ENCODE data around the gene DOK7.
"Not testable (repeated sequence)": the region's sequence is repeated elsewhere in the genome, so short reads cannot be mapped to it uniquely, and the experiment has no call there.

The DOK7 gene

DNA sequence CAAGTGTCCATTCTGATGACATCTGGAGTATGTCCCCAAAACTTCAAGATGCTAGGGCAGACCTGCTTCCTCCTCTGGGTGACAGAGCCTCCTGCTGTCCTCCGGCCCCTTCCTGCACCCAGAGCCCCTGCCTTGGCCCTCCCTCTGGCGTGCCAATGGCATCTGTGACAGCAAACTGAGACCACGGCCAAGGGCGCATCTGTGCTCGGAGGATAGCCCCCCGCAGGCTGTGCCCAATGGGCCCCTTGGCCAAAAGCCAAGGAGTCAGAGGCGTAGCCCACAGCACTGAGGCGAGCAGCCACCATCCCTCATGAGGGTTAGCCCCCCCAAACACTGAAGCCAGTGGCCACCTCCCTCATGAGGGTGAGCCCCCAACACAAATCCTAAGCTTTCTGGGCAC lies 61.2 kb downstream of the DOK7 start:
- no peak for DNase-seq

DNA sequence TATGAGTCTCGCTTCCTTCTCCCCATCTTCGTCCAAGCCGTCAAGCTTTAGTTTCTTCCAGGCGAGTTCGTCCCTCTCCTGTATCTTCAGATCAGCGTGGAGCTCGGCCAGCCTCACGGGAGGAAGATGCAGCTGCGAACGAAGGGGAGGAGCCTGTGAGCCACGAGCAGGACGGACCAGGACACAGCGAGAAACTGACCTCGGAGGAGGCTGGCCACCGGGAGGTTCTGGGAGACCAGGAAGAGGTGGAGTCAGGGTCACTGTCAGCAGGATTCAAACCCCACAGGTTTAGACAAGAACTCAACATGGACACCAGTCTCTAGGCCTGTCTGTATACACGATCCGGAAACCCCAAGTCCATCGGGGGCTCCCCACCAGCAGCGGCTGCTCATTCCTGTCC lies 61.8 kb downstream of the DOK7 start:
- no peak for DNase-seq

DNA sequence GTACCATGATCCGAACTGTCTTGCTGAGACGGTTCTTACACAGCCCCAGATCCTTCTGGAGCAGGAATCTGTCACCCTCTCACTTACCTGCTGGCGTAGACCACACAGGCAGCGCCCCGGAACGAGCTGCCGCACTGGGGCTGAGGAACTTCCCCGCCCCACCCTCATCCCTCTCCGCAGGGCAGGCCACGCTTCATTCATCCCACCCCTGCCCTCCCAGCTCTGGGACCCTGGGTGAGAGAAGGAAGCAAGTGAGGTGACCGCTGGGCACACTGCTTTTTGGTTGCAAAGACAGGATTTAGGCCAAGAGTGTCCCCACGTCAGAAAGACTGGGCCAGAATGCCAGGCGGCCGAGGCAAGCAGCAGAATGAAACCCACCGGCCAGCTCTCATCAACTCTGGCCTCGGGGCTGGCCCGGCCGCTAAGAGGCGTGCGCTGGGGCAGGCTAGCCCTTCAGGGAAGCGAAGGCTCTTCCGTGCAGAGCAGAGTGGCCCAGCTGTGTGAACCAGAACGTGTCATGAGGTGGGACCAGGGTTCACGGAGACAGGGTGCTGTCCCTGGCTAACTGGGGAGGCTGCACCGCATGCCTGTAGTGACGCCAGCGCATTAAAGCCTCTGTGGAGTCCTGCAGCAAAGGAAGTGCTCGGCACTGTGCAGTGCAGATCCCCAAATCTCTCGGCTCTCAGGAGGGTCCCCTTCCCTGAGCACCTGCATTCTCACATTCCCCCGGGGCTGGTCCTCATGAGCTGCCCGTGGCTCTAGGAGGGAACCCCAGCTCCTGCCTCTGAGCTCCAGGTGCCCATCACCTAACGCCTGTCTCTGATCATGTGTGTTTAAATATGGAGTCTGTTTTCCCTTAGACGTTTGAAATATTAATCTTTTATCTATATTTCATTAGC lies 62.7 kb downstream of the DOK7 start:
- DNase-seq: no peak

DNA sequence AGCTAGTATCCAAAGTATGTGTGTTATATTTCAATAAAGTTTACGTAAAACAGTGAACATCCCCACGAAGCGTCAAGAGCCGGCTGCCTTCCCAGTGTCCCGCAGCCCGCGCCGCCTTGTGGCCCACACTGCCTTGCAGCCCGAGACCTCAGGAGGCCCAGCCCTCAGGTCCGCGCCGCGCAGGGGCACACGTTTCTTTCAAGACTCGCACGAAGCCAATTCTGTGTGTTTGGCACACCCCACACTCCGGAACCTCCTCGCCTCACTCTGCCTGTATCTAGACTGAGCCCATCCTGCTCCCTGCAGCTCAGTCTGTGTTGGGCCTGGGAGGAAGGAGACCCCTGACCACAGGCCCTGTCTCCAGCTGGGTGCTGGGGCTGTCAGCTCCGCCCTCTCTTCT lies 63.4 kb downstream of the DOK7 start:
- no peak for DNase-seq

DNA sequence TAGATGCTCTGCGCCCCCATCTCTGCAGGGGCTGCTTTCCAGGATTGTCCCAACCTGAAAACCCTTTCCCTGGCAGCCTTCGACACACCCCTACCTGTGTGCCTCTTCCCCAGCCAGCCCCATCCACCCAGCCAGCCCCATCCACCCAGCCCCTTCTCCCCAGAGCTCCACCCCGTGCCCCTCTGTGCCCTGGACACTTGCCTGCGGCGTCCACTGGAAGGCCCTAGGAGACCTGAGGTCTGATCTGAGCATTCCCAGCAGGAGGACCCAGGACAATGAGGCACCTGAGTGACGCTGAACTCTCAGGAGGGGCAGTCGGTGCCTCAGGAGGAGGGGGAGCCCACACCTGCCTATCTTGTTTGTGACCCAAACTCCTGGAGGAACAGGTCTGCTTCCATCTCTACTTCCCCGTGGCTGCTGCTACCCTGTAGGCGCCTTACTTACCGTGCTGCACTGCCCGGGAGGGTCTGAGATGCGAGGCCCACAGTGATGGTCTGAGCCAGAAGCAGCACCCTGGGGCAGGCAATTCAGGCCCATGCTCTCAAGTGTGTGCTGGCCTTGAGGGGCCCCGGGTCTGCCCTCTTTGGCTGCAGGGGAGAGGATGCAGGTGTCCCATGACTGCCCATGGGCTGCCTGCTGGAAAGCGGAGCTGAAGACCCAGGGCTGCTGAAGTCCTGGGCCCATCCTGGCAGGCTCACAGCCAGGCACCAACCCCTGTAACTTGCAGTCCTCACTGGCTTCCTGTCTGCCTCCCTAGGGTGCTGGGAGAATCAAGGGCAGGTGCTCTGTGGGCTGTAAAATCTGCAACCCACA lies 64.2 kb downstream of the DOK7 start:
- no peak for DNase-seq

DNA sequence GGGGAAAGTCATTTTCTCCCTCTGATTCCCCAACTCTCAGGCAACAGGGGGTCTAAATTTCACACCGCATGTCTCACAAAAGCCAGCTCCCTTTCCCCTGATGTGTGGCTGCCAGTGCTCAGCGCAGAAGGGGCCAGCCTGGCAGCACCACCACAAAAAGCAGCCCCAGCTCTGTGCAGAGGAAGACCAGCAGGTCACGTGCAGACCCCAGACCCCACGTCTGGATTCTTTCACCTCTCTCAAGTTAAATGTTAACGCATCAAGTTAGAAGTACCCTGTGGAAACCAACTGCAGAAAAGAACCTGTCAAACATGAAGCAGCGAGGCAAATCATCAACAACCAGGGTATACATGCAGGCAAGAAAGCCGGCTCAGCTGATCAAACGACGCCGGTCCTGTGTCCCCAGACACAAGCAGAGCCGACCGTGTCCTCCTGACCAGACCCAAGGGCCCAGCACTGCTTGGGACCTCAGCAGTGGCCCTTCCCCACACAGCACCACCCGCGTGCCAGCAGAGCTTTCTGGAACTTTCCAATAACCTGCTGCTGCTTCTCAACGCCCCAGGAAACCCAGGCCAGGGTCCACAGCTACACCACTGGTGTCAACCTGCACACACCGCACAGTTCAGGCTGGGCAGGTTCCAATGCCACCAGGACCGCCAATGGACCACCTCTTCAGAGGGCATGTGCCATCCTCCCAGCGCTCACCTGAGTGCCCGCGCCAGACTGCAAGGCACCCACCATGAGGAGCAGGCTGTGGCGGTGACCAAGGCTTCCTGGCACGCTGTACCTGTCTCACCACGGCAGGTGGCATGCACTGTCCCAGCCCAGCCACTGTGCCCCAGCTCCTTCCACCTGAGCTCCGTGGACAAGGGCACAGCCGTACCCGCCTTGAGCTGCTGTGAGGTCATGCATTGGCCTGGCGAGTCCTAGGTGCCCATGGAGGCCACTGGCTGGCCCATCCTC lies 65.1 kb downstream of the DOK7 start:
- DNase-seq: no peak

DNA sequence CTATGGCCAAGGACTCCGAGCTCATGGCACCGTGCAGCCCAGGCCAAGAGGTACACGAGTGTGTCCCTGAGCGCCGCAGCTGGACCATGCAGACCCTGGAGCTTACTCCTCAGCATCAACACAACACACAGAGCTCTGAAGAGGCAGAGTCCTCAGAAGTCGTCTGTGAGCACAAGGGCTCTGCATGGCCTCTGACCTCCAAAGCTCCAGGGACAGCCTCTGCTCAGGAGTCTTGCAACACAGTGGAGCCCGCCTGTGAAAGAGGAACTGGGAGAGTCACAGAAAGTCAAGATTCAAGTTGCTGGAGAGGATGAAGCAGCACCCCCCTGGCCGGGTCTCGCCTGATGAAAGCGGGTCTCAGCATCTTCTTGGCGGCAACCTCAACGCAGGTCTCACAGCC lies 66.3 kb downstream of the DOK7 start:
- DNase-seq: no peak

DNA sequence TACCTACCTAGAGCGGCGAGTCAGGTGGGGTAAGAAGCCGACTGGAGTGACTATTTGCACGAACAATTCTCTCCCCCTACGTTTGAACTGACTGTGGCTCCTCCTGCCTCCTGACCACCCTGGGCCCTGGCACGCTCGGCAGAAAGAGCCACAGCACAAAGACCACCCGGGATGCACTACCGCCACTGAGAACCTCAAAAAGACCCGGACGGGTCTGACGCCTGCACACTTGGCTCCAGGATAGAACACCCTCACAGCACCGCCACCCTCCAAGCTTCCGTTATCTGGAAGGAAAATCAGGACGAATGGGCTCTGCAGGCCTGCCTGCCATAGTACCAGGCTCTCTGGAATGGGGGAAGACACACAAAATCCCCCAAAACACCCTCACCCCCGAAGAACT lies 66.9 kb downstream of the DOK7 start:
- DNase-seq: no peak

DNA sequence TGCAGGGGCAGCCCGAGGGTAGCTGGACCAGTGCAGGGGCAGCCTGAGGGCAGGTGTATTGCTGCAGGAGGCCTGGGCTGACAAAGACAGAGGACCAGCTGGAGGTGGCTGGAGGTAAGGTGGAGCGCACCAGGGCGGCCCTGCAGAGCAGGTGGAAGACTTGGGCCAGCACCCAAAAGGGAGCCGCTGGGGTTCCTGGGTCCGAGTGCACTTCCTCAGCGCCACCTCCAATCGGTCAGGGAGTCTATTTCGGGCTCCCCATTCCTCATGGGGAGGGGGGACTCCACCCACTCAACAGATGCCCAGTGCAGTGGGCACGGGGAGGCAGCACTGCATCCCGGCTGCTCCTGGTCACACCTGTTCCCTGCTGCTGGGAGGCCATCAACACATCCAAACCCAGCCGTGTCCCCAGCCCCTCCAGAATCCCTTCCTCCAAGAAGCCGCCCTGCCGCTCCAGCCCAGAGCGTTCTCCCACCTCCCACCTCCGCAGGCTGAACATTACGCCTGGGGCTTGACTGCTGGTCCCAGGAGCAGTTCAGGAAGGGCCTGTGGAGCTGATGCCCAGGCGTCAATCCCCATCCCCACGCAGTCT lies 67.7 kb downstream of the DOK7 start:
- DNase-seq: no peak

DNA sequence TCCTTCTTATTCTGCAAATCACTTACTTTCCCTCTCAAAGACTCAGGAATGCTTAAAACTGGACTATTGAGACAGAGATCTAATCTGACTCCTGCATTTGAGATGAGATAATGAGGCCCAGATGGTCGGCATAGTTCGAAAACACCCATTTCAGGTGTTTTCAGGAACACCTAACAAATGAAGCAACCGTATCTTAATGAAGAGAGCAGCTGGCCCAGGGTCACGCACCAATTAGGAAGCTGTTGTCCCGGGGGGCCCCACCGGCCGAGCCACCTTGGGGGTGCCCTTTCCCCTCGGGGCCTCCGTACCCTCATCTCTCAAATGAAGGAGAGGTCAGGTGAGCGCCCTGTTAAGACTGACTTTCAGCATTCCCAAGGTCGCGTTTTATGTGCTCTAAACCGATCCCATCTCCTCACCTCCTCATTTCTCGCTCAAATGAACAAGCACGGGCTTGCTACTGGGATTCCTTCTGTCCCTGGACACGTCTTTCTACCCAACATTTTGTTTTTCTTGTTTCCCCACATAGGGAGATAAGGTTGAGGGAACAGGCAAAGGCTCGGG lies 68.3 kb downstream of the DOK7 start:
- DNase-seq: no peak

DNA sequence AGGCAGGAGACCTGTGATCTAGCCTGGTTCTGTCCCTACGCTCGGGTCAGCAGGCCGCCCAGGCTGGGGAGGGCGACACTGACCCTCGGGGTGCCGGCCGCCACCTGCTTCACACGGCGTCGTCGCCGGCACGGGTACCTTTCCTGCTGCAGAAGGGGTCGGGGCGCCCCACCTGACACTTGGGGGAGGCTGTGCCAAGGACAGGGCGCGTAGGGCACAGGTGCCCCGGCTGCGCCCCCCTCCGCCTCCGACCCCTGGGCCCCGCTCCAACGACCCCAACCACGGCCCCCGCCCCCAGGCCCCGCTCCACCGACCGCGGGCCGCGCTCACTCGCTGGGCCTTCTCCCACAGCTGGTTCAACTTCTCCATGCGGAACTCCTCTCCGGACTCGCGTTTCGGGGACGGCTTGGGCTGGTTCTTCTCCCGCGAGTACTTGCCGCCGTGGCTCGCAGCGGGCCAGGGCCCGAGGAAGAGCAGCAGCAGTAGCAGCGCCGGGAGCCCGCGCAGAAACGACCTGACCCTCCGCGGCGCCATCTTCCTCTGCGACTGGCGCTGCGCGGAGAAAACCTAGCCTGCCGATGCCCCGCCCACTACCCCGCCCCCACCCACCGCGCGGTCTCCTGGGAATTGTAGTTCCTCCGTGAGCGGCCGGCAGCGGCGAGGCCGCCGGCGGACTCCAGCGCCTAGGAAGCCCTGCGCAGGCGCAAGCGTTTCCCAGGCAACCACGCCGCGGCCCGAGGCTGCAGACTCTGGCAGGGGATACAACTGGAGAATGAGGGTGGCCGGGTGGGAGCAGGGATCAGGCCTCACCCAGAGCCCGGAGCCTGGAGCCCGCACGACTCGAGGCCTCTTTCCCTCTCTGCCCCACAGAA lies 69.0 kb downstream of the DOK7 start, which contains the start of gene LRPAP1:
TSS of gene LRPAP1 (minus strand) at position 544 of the 872 bp plus-strand sequence. CDS start at position 534, 10 bp downstream.
- DNase-seq: peak; percentile 74

DNA sequence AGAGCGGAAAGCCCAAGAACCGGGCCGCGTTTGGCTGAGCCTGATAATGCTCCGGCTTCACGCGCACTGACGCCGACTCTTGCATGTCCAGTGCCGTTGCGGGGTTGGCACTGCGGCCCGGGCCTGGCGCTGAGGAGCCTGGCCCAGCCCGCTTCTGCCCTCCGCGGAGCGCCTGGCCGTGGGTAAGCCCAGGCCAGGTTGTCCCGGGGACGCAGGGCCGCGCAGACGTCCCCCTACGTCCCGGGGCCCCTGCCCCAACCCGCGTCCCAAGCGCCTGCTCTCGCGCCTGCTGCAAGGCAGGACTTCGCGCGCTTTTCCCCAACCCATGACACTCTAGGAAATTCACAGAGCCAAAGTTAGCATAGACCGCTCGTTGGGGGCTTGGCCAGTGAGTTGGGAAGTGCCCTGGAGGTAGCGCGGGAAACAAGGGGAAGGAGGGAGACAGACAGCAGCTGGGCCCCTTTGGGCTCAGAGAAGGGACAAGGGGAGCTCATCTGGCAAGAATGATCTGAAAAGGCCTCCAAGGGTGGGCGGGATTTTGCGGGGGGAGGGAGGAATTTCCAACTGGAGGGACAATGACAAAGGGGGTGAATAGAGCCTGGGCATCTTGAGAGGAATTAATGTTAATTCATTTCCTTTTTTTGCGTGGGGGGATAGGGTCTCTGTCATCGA lies 69.8 kb downstream of the DOK7 start:
- no peak for DNase-seq

DNA sequence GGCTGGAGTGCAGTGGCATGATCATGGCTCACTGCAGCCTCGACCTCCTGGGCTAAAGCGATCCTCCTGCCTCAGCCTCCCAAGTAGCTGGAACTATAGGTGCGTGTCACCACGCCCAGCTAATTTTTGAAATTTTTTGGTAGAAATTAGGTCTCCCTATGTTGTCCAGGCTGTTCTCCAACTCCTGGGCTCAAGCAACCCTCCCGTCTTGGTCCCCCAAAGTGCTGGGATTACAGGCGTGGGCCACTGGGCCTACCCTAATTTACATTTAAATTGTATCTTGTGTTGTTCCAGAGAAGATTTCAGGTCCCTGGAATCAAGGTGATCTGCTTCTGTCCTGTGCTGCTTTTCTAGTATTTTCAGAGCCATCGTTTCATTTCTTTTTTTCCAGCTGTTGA lies 70.3 kb downstream of the DOK7 start:
- no peak for DNase-seq

DNA sequence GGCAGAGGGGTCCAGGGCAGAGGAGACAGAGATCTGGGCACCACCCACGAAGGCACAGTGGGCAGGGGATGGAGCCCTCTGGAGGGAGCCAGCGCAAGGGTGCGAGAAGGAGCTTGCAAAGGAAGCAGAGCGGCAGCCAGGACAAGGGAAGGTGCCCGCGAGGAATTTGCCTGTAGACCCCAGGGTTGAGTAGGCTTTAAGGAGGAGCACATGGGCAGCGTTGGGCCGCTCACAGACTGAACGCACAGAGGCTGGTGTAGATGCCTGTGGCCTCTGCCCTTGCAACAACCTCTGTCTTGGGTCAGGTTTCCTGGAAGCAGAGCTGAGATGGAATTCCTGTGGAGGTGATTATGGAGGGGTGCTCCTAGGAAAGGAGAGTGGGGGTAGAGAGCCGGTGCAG lies 72.7 kb downstream of the DOK7 start:
- not testable (repeated sequence) for DNase-seq

DNA sequence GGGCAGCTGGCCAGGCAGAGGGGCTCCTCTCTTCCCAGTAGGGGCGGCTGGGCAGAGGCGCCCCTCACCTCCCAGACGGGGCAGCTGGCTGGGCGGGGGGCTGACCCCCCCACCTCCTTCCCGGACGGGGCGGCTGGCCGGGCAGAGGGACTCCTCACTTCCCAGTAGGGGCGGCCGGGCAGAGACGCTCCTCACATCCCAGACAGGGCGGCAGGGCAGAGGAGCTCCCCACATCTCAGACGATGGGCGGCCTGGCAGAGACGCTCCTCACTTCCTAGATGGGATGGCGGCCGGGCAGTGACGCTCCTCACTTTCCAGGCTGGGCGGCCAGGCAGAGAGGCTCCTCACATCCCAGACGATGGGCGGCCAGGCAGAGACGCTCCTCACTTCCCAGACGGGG lies 75.8 kb downstream of the DOK7 start:
- not testable (repeated sequence) for DNase-seq

DNA sequence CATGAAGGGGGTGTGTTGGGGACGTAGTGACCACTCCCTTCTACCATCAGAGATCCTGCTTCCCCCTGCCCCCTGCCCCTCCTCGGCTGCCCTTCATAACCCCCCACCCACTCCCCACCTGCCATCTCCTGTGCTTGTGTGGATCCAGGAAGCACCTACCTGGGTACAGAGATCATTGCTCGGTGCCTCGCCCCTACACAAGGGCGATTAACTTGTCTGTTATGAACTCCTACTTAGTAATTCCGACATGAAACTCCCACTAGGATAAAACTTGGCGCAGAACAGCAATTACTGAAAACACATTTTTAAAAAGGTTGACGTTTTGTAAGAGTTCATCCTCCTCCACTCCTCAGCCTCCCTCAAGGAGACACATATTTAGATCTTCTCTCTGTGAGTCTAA lies 80.3 kb downstream of the DOK7 start:
- DNase-seq: not testable (repeated sequence)
